Endodermal cell (in vitro differentiated cells): Measurements from ENCODE around the gene CXorf49B. TPM values are rescaled to one million over a fixed set of nuclear protein-coding genes. Genes with fewer than 3 reads are reported as not detected.
"Not testable (repeated sequence)": the region's sequence is repeated elsewhere in the genome, so short reads cannot be mapped to it uniquely, and the experiment has no call there.

Source experiments
- DNase-seq: peaks from one replicate; pipeline ENCODE4 v3.0.0-alpha.2; 2017
- H3K27ac ChIP-seq: 2 replicates; pipeline ENCODE4 v1.5.1; 2013; ENCODE audit warnings: mild to moderate bottlenecking, low read depth, low read length, moderate library complexity
- H3K27me3 ChIP-seq: 2 replicates; pipeline ENCODE4 v1.6.1; 2013; ENCODE audit warnings: mild to moderate bottlenecking, low read length, moderate library complexity; ENCODE audit not compliant: insufficient read depth, control insufficient read depth, poor library complexity, severe bottlenecking
- H3K36me3 ChIP-seq: 2 replicates; pipeline ENCODE4 v1.7.0; 2013; ENCODE audit warnings: mild to moderate bottlenecking, low read length, moderate library complexity; ENCODE audit not compliant: control insufficient read depth, insufficient read depth
- H3K4me1 ChIP-seq: one replicate; pipeline ENCODE4 v1.7.0; 2013; ENCODE audit warnings: low read length; ENCODE audit not compliant: control insufficient read depth, insufficient read depth
- H3K4me3 ChIP-seq: 2 replicates; pipeline ENCODE4 v1.5.1; 2013; ENCODE audit warnings: mild to moderate bottlenecking, low read length, moderate library complexity
- H3K9ac ChIP-seq: 2 replicates; pipeline ENCODE4 v1.6.1; 2013; ENCODE audit warnings: mild to moderate bottlenecking, low read length, moderate library complexity; ENCODE audit not compliant: poor library complexity, severe bottlenecking; ENCODE audit errors: extremely low read depth
- H3K9me3 ChIP-seq: 2 replicates; pipeline ENCODE4 v1.6.1; 2013; ENCODE audit warnings: mild to moderate bottlenecking, low read length, moderate library complexity; ENCODE audit not compliant: control insufficient read depth
- H3K27ac Mint-ChIP-seq: 2 replicates; pipeline ENCODE4 v1.8.0; 2020; ENCODE audit warnings: mixed read lengths
- H3K27me3 Mint-ChIP-seq: 2 replicates; pipeline ENCODE4 v1.8.0; 2021; ENCODE audit warnings: mild to moderate bottlenecking, mixed read lengths; ENCODE audit not compliant: insufficient read depth
- H3K36me3 Mint-ChIP-seq: 2 replicates; pipeline ENCODE4 v1.8.0; 2020; ENCODE audit warnings: low read depth, mixed read lengths
- H3K4me1 Mint-ChIP-seq: 2 replicates; pipeline ENCODE4 v1.8.0; 2020; ENCODE audit warnings: mixed read lengths
- H3K4me3 Mint-ChIP-seq: 2 replicates; pipeline ENCODE4 v1.8.0; 2020; ENCODE audit warnings: mild to moderate bottlenecking, moderate library complexity, mixed read lengths
- H3K9me3 Mint-ChIP-seq: 2 replicates; pipeline ENCODE4 v1.8.0; 2020; ENCODE audit warnings: mild to moderate bottlenecking, mixed read lengths
- WGBS, 2 experiments: methylation state at CpG; one replicate each; pipeline versions ENCODE4 v1.1.5 to v1.1.7; 2013; ENCODE audit warnings: missing lambda C conversion rate in 2 of 2, mixed read lengths in 1 of 2; ENCODE audit not compliant: insufficient coverage in 1 of 2, insufficient read length in 1 of 2; 5-methylcytosine and 5-hydroxymethylcytosine counted together
- total RNA-seq, 2 donors: library from RNA; stranded (reverse); fragmentation: NEBNext Ultra II Directional in 1 of 2; extraction: Animal tissue kit (Norgen Biotek cat#: 25700) in 1 of 2; gene quantifications; 2 replicates in 1 of 2; 3 replicates in 1 of 2; pipeline ENCODE4 v1.2.1, GENCODE V29; 2021

CXorf49B gene
- total RNA-seq, 2 donors from 2014 or later: not detected

DNA sequence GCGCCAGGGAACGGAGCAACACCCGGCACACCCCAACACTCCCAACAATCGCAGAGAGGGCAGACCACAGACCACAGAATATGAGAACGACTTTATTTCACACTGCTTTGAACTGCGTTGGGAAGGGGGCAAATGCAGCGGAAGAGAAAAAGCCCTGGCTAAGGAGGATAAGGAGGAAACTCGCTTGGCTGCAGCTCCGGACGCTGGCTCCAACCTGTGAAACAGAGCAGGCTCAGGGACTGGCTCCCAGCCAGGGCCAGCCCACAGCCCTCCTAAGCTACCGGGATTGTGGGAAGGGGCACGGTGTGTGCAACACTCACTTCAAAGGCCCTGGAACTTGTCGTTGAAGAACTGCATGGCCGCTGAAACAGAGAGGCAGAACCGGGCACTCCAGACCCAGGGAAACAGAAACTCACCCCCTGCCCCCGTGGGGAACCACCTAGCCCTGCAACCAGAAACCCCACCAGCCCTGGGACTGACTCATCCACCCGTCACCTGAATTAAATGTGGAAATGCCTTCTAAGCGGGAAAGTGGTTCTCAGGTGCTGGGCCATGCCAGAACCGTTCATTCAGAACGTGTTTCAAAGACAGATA is 2.4 kb upstream of the CXorf49B start:
- H3K36me3 ChIP-seq, H3K27ac ChIP-seq, H3K9me3 Mint-ChIP-seq, H3K9ac ChIP-seq, H3K4me1 Mint-ChIP-seq, H3K27me3 Mint-ChIP-seq, H3K4me3 ChIP-seq, H3K4me1 ChIP-seq, DNase-seq, H3K4me3 Mint-ChIP-seq, H3K9me3 ChIP-seq, H3K27ac Mint-ChIP-seq, H3K36me3 Mint-ChIP-seq, H3K27me3 ChIP-seq: not testable (repeated sequence)
- no CpG with 5 or more reads among the region's 20 CpGs for WGBS, 2 experiments

DNA sequence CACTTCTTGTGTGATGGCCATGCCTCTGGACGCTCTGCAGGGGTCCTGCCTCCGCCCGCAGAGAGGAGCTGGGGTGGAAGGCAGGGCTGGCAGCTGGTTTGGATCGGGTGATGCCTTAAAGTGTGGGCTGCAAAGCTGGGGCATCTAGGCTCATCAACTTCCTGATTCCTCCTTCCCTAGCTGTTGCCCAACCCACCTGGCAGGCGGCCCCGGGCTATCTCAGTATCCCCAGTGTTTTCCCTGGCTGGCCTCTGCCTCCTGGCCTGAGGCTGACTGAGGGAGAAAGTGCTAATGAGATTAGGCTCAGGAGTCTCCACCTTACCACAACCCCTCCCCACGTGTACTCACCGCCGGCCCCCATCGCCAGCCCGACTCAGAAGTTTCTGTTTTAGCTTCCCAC is 1.7 kb downstream of the CXorf49B start:
- not testable (repeated sequence) for H3K27ac Mint-ChIP-seq, H3K9me3 Mint-ChIP-seq, DNase-seq, H3K9me3 ChIP-seq, H3K4me3 ChIP-seq, H3K4me1 Mint-ChIP-seq, H3K4me1 ChIP-seq, H3K36me3 ChIP-seq, H3K27me3 Mint-ChIP-seq, H3K4me3 Mint-ChIP-seq, H3K27ac ChIP-seq, H3K36me3 Mint-ChIP-seq, H3K27me3 ChIP-seq, H3K9ac ChIP-seq
- no CpG with 5 or more reads among the region's 11 CpGs for WGBS, 2 experiments

DNA sequence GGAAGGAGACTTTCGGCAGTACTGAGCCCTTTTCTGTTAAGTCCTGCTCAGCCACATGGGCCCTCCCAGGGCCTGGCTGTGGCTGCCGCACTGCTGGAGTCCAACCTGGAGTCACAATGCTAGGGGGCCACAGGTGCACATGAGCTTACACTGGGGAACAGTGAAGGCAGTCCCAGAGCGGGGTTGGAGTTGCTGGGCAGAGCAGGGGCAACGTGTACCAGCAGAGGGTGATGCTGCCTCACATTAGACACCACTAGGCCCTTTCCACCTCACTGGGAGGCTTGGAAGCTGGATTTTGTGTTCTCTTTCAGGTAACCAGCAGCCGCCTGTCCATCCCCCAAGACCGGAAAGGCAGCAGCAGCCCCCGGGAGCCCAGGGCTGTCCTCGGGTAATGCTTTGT is 2.5 kb downstream of the CXorf49B start:
- H3K4me1 Mint-ChIP-seq, H3K9me3 ChIP-seq, H3K27ac ChIP-seq, H3K9me3 Mint-ChIP-seq, H3K4me3 ChIP-seq, H3K4me3 Mint-ChIP-seq, H3K27me3 Mint-ChIP-seq, H3K36me3 ChIP-seq, H3K27ac Mint-ChIP-seq, H3K36me3 Mint-ChIP-seq, H3K27me3 ChIP-seq, DNase-seq, H3K9ac ChIP-seq, H3K4me1 ChIP-seq: not testable (repeated sequence)
- no CpG with 5 or more reads among the region's 8 CpGs for WGBS, 2 experiments

DNA sequence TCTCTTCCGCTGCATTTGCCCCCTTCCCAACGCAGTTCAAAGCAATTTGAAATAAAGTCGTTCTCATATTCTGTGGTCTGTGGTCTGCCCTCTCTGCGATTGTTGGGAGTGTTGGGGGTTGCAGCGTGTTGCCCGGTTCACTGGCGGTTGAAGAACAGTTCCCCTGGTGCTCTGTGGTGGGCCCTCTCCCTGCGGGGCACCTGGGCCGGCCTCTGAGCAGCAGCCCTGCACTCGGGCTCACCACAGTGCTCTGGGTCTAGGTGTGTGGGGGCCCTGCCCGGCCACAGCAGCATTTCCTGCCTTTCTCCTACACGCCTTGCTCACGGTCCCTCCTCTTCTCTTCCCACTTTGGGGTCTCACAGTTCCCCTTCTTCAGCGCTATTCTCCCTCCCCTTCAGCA is 4.0 kb downstream of the CXorf49B start:
- not testable (repeated sequence) for H3K27me3 Mint-ChIP-seq, H3K36me3 ChIP-seq, H3K9me3 Mint-ChIP-seq, H3K27me3 ChIP-seq, H3K4me1 Mint-ChIP-seq, H3K9me3 ChIP-seq, H3K4me3 ChIP-seq, H3K27ac Mint-ChIP-seq, H3K4me3 Mint-ChIP-seq, H3K36me3 Mint-ChIP-seq, H3K27ac ChIP-seq, H3K4me1 ChIP-seq, DNase-seq, H3K9ac ChIP-seq
- no CpG with 5 or more reads among the region's 14 CpGs for WGBS, 2 experiments

DNA sequence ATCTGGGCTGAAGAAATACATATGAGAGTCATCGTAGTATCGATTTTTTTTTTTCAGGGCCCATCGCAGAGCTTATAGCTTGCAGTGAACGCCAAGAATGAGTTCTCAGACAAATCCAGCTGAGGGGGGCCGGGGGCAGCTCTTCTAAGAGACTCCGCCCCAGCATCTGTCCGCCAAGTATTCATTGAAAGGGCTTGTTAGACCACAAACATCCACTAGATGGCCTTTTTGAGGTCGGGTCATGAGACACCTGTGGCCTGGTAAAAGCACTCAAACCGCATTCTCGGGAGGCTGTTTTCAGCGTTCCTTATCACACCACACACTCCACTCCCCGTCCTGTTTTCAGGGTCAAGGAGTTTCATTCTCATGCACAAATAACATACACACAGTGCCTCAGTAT is 15.2 kb downstream of the CXorf49B start:
- not testable (repeated sequence) for H3K4me1 Mint-ChIP-seq, H3K9me3 Mint-ChIP-seq, H3K27me3 ChIP-seq, H3K36me3 Mint-ChIP-seq, H3K9me3 ChIP-seq, H3K4me3 Mint-ChIP-seq, H3K27me3 Mint-ChIP-seq, H3K27ac ChIP-seq, H3K27ac Mint-ChIP-seq, DNase-seq, H3K36me3 ChIP-seq, H3K4me1 ChIP-seq, H3K4me3 ChIP-seq, H3K9ac ChIP-seq
- no CpG with 5 or more reads among the region's 12 CpGs for WGBS, 2 experiments

DNA sequence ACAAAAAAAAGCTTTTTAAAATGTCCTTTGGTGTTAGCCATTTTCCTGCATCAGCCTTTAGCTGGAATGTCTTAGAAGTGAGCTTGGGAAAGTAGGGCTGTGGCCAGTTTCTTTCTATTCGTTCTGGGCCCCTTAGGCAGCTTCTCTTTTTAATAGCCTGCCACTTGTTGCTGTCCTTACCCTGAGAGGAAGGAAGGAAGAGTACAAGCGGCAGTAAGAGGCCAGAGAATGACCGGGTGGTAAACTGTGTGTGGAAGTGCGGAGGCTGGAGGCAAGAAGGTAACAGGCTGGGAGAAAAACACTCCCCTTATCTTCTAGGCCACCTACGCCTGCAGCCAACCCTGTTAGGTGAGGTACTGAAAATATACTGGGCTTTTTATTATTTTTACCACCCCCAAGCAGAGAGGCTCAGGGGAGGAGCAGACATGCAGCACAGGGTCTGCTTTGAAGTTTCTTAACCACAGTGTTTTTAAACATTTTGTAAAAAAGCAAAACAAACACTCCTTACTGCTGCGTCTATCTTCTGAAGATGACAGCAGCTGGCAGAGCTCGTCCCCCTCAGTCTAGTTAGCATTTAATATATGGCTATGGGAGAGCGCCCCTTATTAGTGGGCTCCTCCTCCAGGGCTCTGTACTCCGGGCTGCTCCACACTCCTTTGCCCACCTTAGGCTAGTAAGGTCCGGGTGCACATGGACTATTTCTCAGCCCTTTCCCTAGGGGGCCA is 19.2 kb downstream of the CXorf49B start:
- not testable (repeated sequence) for H3K4me1 Mint-ChIP-seq, H3K4me1 ChIP-seq, DNase-seq, H3K27ac Mint-ChIP-seq, H3K9me3 Mint-ChIP-seq, H3K9me3 ChIP-seq, H3K4me3 ChIP-seq, H3K27me3 ChIP-seq, H3K9ac ChIP-seq, H3K36me3 Mint-ChIP-seq, H3K27me3 Mint-ChIP-seq, H3K27ac ChIP-seq, H3K36me3 ChIP-seq, H3K4me3 Mint-ChIP-seq
- WGBS, 2 experiments: no CpG with 5 or more reads among the region's 10 CpGs

DNA sequence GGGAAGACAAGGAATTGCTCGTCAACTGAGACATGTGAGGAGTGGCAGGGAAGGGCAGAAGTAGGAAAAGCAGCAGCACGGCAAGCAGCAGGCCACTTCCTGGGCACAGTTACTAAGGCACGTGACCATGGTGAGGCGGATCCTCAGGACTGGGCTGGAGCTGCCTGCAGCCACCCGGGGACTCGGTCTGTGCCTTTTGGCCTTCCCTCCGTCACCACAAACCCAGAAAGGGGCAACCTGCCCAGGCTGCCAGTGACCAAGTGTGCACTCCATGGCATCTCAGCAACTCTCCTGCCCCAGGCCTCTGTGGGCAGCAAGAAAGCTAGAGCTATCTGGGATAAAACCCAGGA is 19.8 kb downstream of the CXorf49B start:
- H3K4me3 Mint-ChIP-seq, H3K9me3 ChIP-seq, H3K27me3 Mint-ChIP-seq, H3K27ac Mint-ChIP-seq, H3K4me1 Mint-ChIP-seq, DNase-seq, H3K36me3 ChIP-seq, H3K27me3 ChIP-seq, H3K27ac ChIP-seq, H3K36me3 Mint-ChIP-seq, H3K9me3 Mint-ChIP-seq, H3K4me3 ChIP-seq, H3K9ac ChIP-seq, H3K4me1 ChIP-seq: not testable (repeated sequence)
- WGBS, 2 experiments: no CpG with 5 or more reads among the region's 7 CpGs
